ENCODE data around the gene HMHB1.

Gene HMHB1

GRCh38 chr5:143779506-143779905 lies 32.5 kb upstream of the HMHB1 start:
- no peak for TF ChIP-seq TCF12 (IDR thresholded peaks at IDR 0.05; ENCODE audit: low read depth)
- TF ChIP-seq, protein P1, sequence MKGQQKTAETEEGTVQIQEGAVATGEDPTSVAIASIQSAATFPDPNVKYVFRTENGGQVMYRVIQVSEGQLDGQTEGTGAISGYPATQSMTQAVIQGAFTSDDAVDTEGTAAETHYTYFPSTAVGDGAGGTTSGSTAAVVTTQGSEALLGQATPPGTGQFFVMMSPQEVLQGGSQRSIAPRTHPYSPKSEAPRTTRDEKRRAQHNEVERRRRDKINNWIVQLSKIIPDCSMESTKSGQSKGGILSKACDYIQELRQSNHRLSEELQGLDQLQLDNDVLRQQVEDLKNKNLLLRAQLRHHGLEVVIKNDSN (IDR thresholded peaks at IDR 0.05): no peak
- TF ChIP-seq RAD21 (IDR thresholded peaks at IDR 0.05; ENCODE audit: low read depth): no peak
- TF ChIP-seq CREB1 (IDR thresholded peaks at IDR 0.05; ENCODE audit: low read depth): no peak
- TF ChIP-seq EP300 (IDR thresholded peaks at IDR 0.05; ENCODE audit: borderline replicate concordance): no peak
- TF ChIP-seq FOXM1 (IDR thresholded peaks at IDR 0.05; ENCODE audit: borderline replicate concordance, low read depth): no peak
- no peak for TF ChIP-seq CEBPB (IDR thresholded peaks at IDR 0.05)
- TF ChIP-seq YY1 (IDR thresholded peaks at IDR 0.05; ENCODE audit: low read depth): no peak
- TF ChIP-seq, protein P2, sequence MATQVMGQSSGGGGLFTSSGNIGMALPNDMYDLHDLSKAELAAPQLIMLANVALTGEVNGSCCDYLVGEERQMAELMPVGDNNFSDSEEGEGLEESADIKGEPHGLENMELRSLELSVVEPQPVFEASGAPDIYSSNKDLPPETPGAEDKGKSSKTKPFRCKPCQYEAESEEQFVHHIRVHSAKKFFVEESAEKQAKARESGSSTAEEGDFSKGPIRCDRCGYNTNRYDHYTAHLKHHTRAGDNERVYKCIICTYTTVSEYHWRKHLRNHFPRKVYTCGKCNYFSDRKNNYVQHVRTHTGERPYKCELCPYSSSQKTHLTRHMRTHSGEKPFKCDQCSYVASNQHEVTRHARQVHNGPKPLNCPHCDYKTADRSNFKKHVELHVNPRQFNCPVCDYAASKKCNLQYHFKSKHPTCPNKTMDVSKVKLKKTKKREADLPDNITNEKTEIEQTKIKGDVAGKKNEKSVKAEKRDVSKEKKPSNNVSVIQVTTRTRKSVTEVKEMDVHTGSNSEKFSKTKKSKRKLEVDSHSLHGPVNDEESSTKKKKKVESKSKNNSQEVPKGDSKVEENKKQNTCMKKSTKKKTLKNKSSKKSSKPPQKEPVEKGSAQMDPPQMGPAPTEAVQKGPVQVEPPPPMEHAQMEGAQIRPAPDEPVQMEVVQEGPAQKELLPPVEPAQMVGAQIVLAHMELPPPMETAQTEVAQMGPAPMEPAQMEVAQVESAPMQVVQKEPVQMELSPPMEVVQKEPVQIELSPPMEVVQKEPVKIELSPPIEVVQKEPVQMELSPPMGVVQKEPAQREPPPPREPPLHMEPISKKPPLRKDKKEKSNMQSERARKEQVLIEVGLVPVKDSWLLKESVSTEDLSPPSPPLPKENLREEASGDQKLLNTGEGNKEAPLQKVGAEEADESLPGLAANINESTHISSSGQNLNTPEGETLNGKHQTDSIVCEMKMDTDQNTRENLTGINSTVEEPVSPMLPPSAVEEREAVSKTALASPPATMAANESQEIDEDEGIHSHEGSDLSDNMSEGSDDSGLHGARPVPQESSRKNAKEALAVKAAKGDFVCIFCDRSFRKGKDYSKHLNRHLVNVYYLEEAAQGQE (IDR thresholded peaks at IDR 0.05; ENCODE audit: low read depth): no peak
- no peak for TF ChIP-seq TEAD4 (IDR thresholded peaks at IDR 0.05)
- TF ChIP-seq TAF1 (IDR thresholded peaks at IDR 0.05; ENCODE audit: low read depth): no peak

- TF ChIP-seq NFIC (IDR thresholded peaks at IDR 0.05) (no peak), YY1 (IDR thresholded peaks at IDR 0.05; ENCODE audit: low read depth) (no peak), RAD21 (IDR thresholded peaks at IDR 0.05; ENCODE audit: low read depth) (no peak), TEAD4 (IDR thresholded peaks at IDR 0.05) (no peak), CEBPB (IDR thresholded peaks at IDR 0.05) (no peak), TAF1 (IDR thresholded peaks at IDR 0.05; ENCODE audit: low read depth) (no peak)
- TF ChIP-seq, protein P2 (IDR thresholded peaks at IDR 0.05; ENCODE audit: low read depth): no peak
These were observed 29.9 kb upstream of the HMHB1 start for GRCh38 chr5:143781993-143782520.

GRCh38 chr5:143782588-143783386 lies 29.2 kb upstream of the HMHB1 start:
- TF ChIP-seq, protein P1 (IDR thresholded peaks at IDR 0.05): no peak
- peak; percentile 10; the same call in 1 of the 2 replicates for TF ChIP-seq TEAD4 (IDR thresholded peaks at IDR 0.05)
- no peak for TF ChIP-seq RAD21 (IDR thresholded peaks at IDR 0.05; ENCODE audit: low read depth)
- no peak for TF ChIP-seq NFIC (IDR thresholded peaks at IDR 0.05)

DNA sequence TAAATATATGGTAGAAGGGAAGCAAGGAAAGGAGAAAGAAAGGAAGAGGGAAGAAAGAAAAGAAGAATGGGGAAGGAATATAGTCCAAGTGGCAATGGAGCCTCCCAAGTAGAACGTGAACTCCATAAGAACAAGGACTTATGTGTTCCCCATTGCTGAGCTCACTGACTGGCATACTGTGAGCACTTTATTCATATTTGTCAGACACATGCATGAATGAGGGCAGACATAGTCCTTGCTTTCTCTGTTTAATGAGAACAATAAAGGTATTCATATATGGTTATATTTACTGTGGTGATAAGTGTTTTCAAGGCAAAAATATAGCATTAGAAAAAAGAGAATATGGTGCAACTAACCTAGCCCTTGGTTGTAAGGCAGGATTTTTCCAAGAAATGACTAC lies 23.6 kb upstream of the HMHB1 start:
- TF ChIP-seq CEBPB (IDR thresholded peaks at IDR 0.05) (no peak), YY1 (IDR thresholded peaks at IDR 0.05; ENCODE audit: low read depth) (no peak), MAX (IDR thresholded peaks at IDR 0.05) (no peak), FOXM1 (IDR thresholded peaks at IDR 0.05; ENCODE audit: borderline replicate concordance, low read depth) (no peak)

GRCh38 chr5:143790457-143791112 lies 21.4 kb upstream of the HMHB1 start:
- TF ChIP-seq FOXM1 (IDR thresholded peaks at IDR 0.05; ENCODE audit: borderline replicate concordance, low read depth) (no peak), TAF1 (IDR thresholded peaks at IDR 0.05; ENCODE audit: low read depth) (no peak), EP300 (IDR thresholded peaks at IDR 0.05; ENCODE audit: borderline replicate concordance) (no peak), MAX (IDR thresholded peaks at IDR 0.05) (no peak), TEAD4 (IDR thresholded peaks at IDR 0.05) (no peak), CEBPB (IDR thresholded peaks at IDR 0.05) (no peak), EGR1 (IDR thresholded peaks at IDR 0.05) (no peak), RAD21 (IDR thresholded peaks at IDR 0.05; ENCODE audit: low read depth) (no peak), NFIC (IDR thresholded peaks at IDR 0.05) (no peak), YY1 (IDR thresholded peaks at IDR 0.05; ENCODE audit: low read depth) (no peak), TCF12 (IDR thresholded peaks at IDR 0.05; ENCODE audit: low read depth) (no peak), ZBTB7A (IDR thresholded peaks at IDR 0.05; ENCODE audit: low read depth) (no peak), CREB1 (IDR thresholded peaks at IDR 0.05; ENCODE audit: low read depth) (no peak)
- TF ChIP-seq, protein P1 (IDR thresholded peaks at IDR 0.05): no peak
- TF ChIP-seq, protein P2 (IDR thresholded peaks at IDR 0.05; ENCODE audit: low read depth): no peak
